ENCODE measurements around the gene CDC20. TPM values are rescaled to one million over a fixed set of nuclear protein-coding genes. Genes with fewer than 3 reads are reported as not detected.
"Not testable (repeated sequence)": the region's sequence is repeated elsewhere in the genome, so short reads cannot be mapped to it uniquely, and the experiment has no call there.

Gene CDC20
- total and polyA plus RNA-seq, 2 of the 8 experiments (the other 6 are each of a cell fraction or from before 2014, with no cell fraction given) = 214 to 221 TPM

GRCh38 chr1:43400441-43400840 is 41.7 kb downstream of the CDC20 start:
- 92% methylated on average over 8 of the region's 9 CpGs; no CpG with 5 or more reads in 1 of the 2 experiments for WGBS, 2 experiments (ENCODE audit: extremely low coverage in 1 of 2, insufficient coverage in 1 of 2, insufficient read length in 1 of 2, insufficient replicate concordance in 2 of 2, low coverage in 1 of 2, low lambda C conversion rate in 2 of 2, missing lambda C conversion rate in 1 of 2)
- not testable (repeated sequence) for H3K56ac ChIP-seq (replicated peaks; ENCODE audit: insufficient read length, low read depth, low read length); H3K9ac ChIP-seq (replicated peaks in 1 of 4; ENCODE audit: extremely low read depth in 1 of 4, low read depth in 3 of 4, low read length in 3 of 4); H4K8ac ChIP-seq (ENCODE audit: extremely low read depth, insufficient read depth, low read length); H2AK5ac ChIP-seq (ENCODE audit: low read depth, low read length); FAIRE-seq; H2BK20ac ChIP-seq (ENCODE audit: low read length); H2AFZ ChIP-seq (ENCODE audit: low read length); H3K4me2 ChIP-seq (ENCODE audit: insufficient read depth in 1 of 2, low read depth in 2 of 2, low read length in 2 of 2); H3K23me2 ChIP-seq (ENCODE audit: low read depth, low read length); H3K4ac ChIP-seq (replicated peaks; ENCODE audit: insufficient read length, low read depth, low read length); H4K91ac ChIP-seq (replicated peaks; ENCODE audit: insufficient read length, low read length); H2BK120ac ChIP-seq (replicated peaks; ENCODE audit: low read depth, low read length); H3K27me3 ChIP-seq (replicated peaks in 1 of 4; ENCODE audit: control insufficient read depth in 3 of 4, extremely low read depth in 1 of 4, insufficient read depth in 3 of 4, low read length in 3 of 4); H2BK5ac ChIP-seq (ENCODE audit: low read depth, low read length); H3K9me3 ChIP-seq (ENCODE audit: insufficient read depth in 2 of 2, low read depth in 1 of 2, low read length in 1 of 2); H2BK15ac ChIP-seq (ENCODE audit: low read length); H3K4me1 ChIP-seq (replicated peaks in 1 of 4; ENCODE audit: control insufficient read depth in 3 of 4, insufficient read depth in 4 of 4, low read length in 3 of 4); H3K27ac ChIP-seq (ENCODE audit: low read depth, low read length); H4K5ac ChIP-seq (ENCODE audit: insufficient read length, low read depth, low read length); H3K79me1 ChIP-seq (ENCODE audit: low read depth, low read length); H3K79me2 ChIP-seq (ENCODE audit: control insufficient read depth in 1 of 2, insufficient read depth in 2 of 2, low read length in 2 of 2); DNase-seq (ENCODE audit: low read depth in 1 of 2, low spot score in 2 of 2); H3K4me3 ChIP-seq (ENCODE audit: extremely low read depth in 1 of 4, insufficient read depth in 2 of 4, low read depth in 3 of 4, low read length in 4 of 4); H3K23ac ChIP-seq (ENCODE audit: insufficient read length); H2BK12ac ChIP-seq (ENCODE audit: low read depth, low read length); H3K14ac ChIP-seq (ENCODE audit: insufficient read length); H3K18ac ChIP-seq (ENCODE audit: extremely low read depth, low read length); H4K20me1 ChIP-seq (replicated peaks in 1 of 2; ENCODE audit: control insufficient read depth in 1 of 2, insufficient read depth in 2 of 2, low read length in 2 of 2)
- H3K36me3 ChIP-seq (ENCODE audit: control insufficient read depth in 2 of 4, insufficient read depth in 4 of 4, low read length in 3 of 4) = peaks cover 0 to 12% (median 3%) of the 10 kb centered on the region in 4 experiments; a peak in 4 of 8 replicates
- ChIA-PET POLR2A (ENCODE audit: partially characterized antibody) (interaction anchor here (1.1 to 1.7 kb wide), 2 partner anchors 10 to 42 kb away, joined by 4 read pairs; partner anchors contain the start of genes CDC20 and SZT2), CTCF (ENCODE audit: partially characterized antibody) (interaction anchor here (0.7 to 4.5 kb wide), 8 partner anchors 11 to 173 kb away, joined by 3 to 21 read pairs (median 4); no protein-coding TSS in a partner anchor)

All from H1 (cell line).